GM12878 (cell line): ENCODE results near the gene CYP2U1. TPM values are rescaled to one million over a fixed set of nuclear protein-coding genes. Genes with fewer than 3 reads are reported as not detected.

Experiments
- ATAC-seq: fragments of 200-7000 bp; cut with Tn5 transposase; 3 replicates; pipeline ENCODE4 v1.9.1; 2020; ENCODE audit warnings: mild to moderate bottlenecking, moderate library complexity
- BruUV-seq: library from RNA; stranded (reverse); fragments of 400-500 nt; replicated peaks from 2 replicates; lab custom pipeline; 2021; lab: Mats Ljungman, UMichigan
- CTCF ChIA-PET: fragments of 300-600 bp; sonication (Branson Sonifier 250); formaldehyde crosslinking; extraction: SDS; loops from one replicate; lab custom pipeline; 2021; ENCODE audit warnings: inconsistent platforms; lab: Yijun Ruan, JAX
- POLR2A ChIA-PET: fragments of 350-600 bp; formaldehyde crosslinking; extraction: SDS; loops from one replicate; lab custom pipeline; 2021; ENCODE audit warnings: inconsistent platforms; lab: Charles Lee
- RAD21 ChIA-PET: fragments of 300-600 bp; sonication (Branson Sonifier 250); formaldehyde crosslinking; loops from one replicate; lab custom pipeline; 2023; ENCODE audit warnings: antibody characterized with exemption; ENCODE audit not compliant: unreplicated experiment; lab: Charles Lee
- SMC1A ChIA-PET: fragments of 300-600 bp; sonication (Branson Sonifier 250); formaldehyde crosslinking; loops from one replicate; lab custom pipeline; 2023; ENCODE audit not compliant: unreplicated experiment, uncharacterized antibody; lab: Charles Lee
- DNase-seq: peaks from one replicate; pipeline ENCODE4 v3.0.0-alpha.2; 2011; ENCODE audit warnings: low read depth, low spot score
- FAIRE-seq: peaks from 3 replicates; lab custom pipeline; 2011; peaks lifted over from hg19 to GRCh38; lab: Jason Lieb, UNC
- H2AFZ ChIP-seq: 2 replicates; pipeline ENCODE4 v1.6.0; 2011; ENCODE audit warnings: low read depth, low read length, control low read depth; ENCODE audit not compliant: control insufficient read depth
- H3K27ac ChIP-seq: 2 replicates; pipeline ENCODE4 v1.5.1; 2011; ENCODE audit warnings: control low read depth; ENCODE audit not compliant: control insufficient read depth, insufficient read depth
- H3K27me3 ChIP-seq, 2 experiments: replicated peaks in 1 of 2; 2 replicates each; pipeline versions ENCODE4 v1.6.0 to v1.6.1; 2011; ENCODE audit warnings: low read length in 1 of 2; ENCODE audit not compliant: control insufficient read depth in 2 of 2, insufficient read depth in 2 of 2
- H3K36me3 ChIP-seq, 2 experiments: 2 replicates each; pipeline ENCODE4 v1.5.1; 2011; ENCODE audit warnings: low read length in 1 of 2; ENCODE audit not compliant: control insufficient read depth in 2 of 2, insufficient read depth in 2 of 2
- H3K4me1 ChIP-seq: 2 replicates; pipeline ENCODE4 v1.6.1; 2011; ENCODE audit warnings: mild to moderate bottlenecking, low read length, moderate library complexity, mixed read lengths; ENCODE audit not compliant: control insufficient read depth, insufficient read depth
- H3K4me2 ChIP-seq: 2 replicates; pipeline ENCODE4 v1.6.0; 2011; ENCODE audit warnings: control low read depth; ENCODE audit not compliant: control insufficient read depth, insufficient read depth
- H3K4me3 ChIP-seq: fragments of 200-600 bp; sonication (generic); 2 replicates; pipeline ENCODE4 v1.5.1; 2016
- H3K79me2 ChIP-seq: 2 replicates; pipeline ENCODE4 v1.6.0; 2011; ENCODE audit warnings: low read length; ENCODE audit not compliant: control insufficient read depth, insufficient read depth
- H3K9ac ChIP-seq: 2 replicates; pipeline ENCODE4 v1.8.0; 2011; ENCODE audit warnings: low read length, control low read depth, mixed read lengths; ENCODE audit not compliant: control insufficient read depth, insufficient read depth
- H3K9me3 ChIP-seq: replicated peaks from 3 replicates; pipeline ENCODE4 v1.5.1; 2011; ENCODE audit warnings: mild to moderate bottlenecking, low read length; ENCODE audit not compliant: control insufficient read depth, insufficient read depth
- H4K20me1 ChIP-seq: 2 replicates; pipeline ENCODE4 v1.6.0; 2011; ENCODE audit not compliant: control insufficient read depth, insufficient read depth
- DPF2 ChIP-seq: fragments of 450-650 bp; IDR thresholded peaks from 2 replicates; pipeline ENCODE4 v1.6.1; 2017; ENCODE audit warnings: mild to moderate bottlenecking
- ESRRA ChIP-seq: IDR thresholded peaks from 2 replicates; pipeline ENCODE4 v1.6.1; 2012; ENCODE audit warnings: mild to moderate bottlenecking, low read length, improper control_type of control experiment
- USF2 ChIP-seq: IDR thresholded peaks from 2 replicates; pipeline ENCODE4 v1.6.1; 2011; ENCODE audit warnings: low read depth, low read length, improper control_type of control experiment, borderline replicate concordance
- ZBTB11 ChIP-seq: fragments of 450-650 bp; formaldehyde crosslinking; IDR thresholded peaks from 2 replicates; pipeline ENCODE4 v1.5.0; 2022; ENCODE audit warnings: mild to moderate bottlenecking, missing genetic modification characterization
- WGBS: methylation state at CpG from one replicate; pipeline ENCODE4 v1.1.6; 2016; ENCODE audit warnings: low lambda C conversion rate; ENCODE audit not compliant: insufficient replicate concordance, insufficient coverage; ENCODE audit errors: missing lambda C conversion rate; 5-methylcytosine and 5-hydroxymethylcytosine counted together
- in situ Hi-C: fragments of 300-500 bp; cut with MboI; formaldehyde crosslinking; loops from 9 replicates; pipeline ENCODE4 v1.14.3; 2018; ENCODE audit warnings: mixed read lengths
- intact Hi-C: fragments of 100-400 bp; cut with micrococcal nuclease; formaldehyde crosslinking; loops from one replicate; pipeline ENCODE4 v1.14.2; 2022; ENCODE audit not compliant: unreplicated experiment
- polyA plus RNA-seq, 11 experiments: library from polyadenylated mRNA; depleted of rRNA in 4 of 11; unstranded in 6 of 11; stranded (reverse) in 5 of 11; fragments of >200 nt; fragmentation: Nextera tagmentation in 4 of 11; fragmentation: Illumina TruSeq in 1 of 11; extraction: Ambion mirVana in 4 of 11; extraction: Trizol in 1 of 11; gene quantifications; 1 replicate in 1 of 11; 2 replicates in 10 of 11; pipeline versions ENCODE4 v1.2.1 to v1.2.3, GENCODE V29; 2011 to 2016; ENCODE audit warnings: inconsistent platforms in 2 of 11, missing spikeins in 2 of 11, low read depth in 1 of 11
- total RNA-seq, 4 experiments: library from RNA; depleted of rRNA in 3 of 4; stranded (reverse); fragments of >200 nt in 3 of 4; fragmentation: Illumina TruSeq in 1 of 4; extraction: Trizol in 1 of 4; gene quantifications; 2 replicates each; pipeline versions ENCODE4 v1.2.1 to v1.2.3, GENCODE V29; 2013 to 2021

Gene CYP2U1
- total and polyA plus RNA-seq, 10 of the 15 experiments (the other 5 are each of a cell fraction or from before 2014, with no cell fraction given), result 0.41 to 3.4 (median 2.9) TPM

GRCh38 chr4:107900067-107900466 is 31.3 kb upstream of the CYP2U1 start:
- POLR2A ChIA-PET, result no interaction called here

GRCh38 chr4:107900508-107900907 is 30.8 kb upstream of the CYP2U1 start:
- DNase-seq (no peak), FAIRE-seq (no peak), ATAC-seq (no peak)
- Histone ChIP-seq H3K4me3 (no peak overlapping the region), H3K79me2 (no peaks in the 10 kb centered on the region), H3K27me3 (no peaks in the 10 kb centered on the region; a peak in 1 of 4 replicates), H2AFZ (no peak overlapping the region), H3K9ac (no peak overlapping the region), H3K9me3 (peaks cover 2% of the 10 kb centered on the region; the same call in 2 of the 3 replicates), H3K36me3 (no peaks in the 10 kb centered on the region), H3K4me2 (no peak overlapping the region), H4K20me1 (no peaks in the 10 kb centered on the region), H3K4me1 (no peaks in the 10 kb centered on the region), H3K27ac (no peak overlapping the region)
- CTCF ChIA-PET, result interaction anchor here (0.9 to 1.4 kb wide), 2 partner anchors 9 to 142 kb away, joined by 3 to 7 read pairs; no protein-coding TSS in a partner anchor
- in situ Hi-C loops (no loop called here), intact Hi-C loops (no loop called here)
- RAD21 ChIA-PET, result interaction anchor here (1.2 kb wide), 1 partner anchor 142 kb away, joined by 3 read pairs; no protein-coding TSS in a partner anchor
- POLR2A ChIA-PET, result no interaction called here
- 54% methylated on average over 3 of the region's 3 CpGs for WGBS
- BruUV-seq, result no TSS peak
- SMC1A ChIA-PET, result interaction anchor here (0.7 to 1.3 kb wide), 3 partner anchors 10 to 46 kb away, joined by 3 to 4 read pairs (median 3); no protein-coding TSS in a partner anchor
- no peak for TF ChIP-seq ZBTB11 (CRISPR knock-in tag)
- no peak for TF ChIP-seq USF2

More at GRCh38 chr4:107900067-107900466, 31.3 kb upstream of the CYP2U1 start:
- FAIRE-seq, result no peak
- Histone ChIP-seq H3K9ac (no peak overlapping the region), H3K79me2 (no peaks in the 10 kb centered on the region), H3K27ac (no peak overlapping the region), H3K4me2 (no peak overlapping the region), H3K4me1 (no peaks in the 10 kb centered on the region), H3K27me3 (no peaks in the 10 kb centered on the region; a peak in 1 of 4 replicates), H3K9me3 (no peaks in the 10 kb centered on the region; the same call in 1 of the 3 replicates), H3K4me3 (no peak overlapping the region), H2AFZ (no peak overlapping the region), H4K20me1 (no peaks in the 10 kb centered on the region), H3K36me3 (no peaks in the 10 kb centered on the region)
- BruUV-seq, result no TSS peak
- ChIA-PET RAD21 (interaction anchor here (1.2 kb wide), 1 partner anchor 142 kb away, joined by 3 read pairs; no protein-coding TSS in a partner anchor), CTCF (interaction anchor here (0.9 to 1.4 kb wide), 2 partner anchors 9 to 142 kb away, joined by 3 to 7 read pairs; no protein-coding TSS in a partner anchor), SMC1A (interaction anchor here (0.9 to 1.3 kb wide), 2 partner anchors 13 to 46 kb away, joined by 3 to 4 read pairs; no protein-coding TSS in a partner anchor)
- intact Hi-C loops (no loop called here), in situ Hi-C loops (no loop called here)
- ATAC-seq, result no peak; the same call in 2 of the 3 replicates
- DNase-seq, result no peak
- no peak for TF ChIP-seq DPF2
- TF ChIP-seq ESRRA, result no peak
- WGBS, result 28% methylated on average over 4 of the region's 4 CpGs
